Astrocyte (in vitro differentiated cells and primary cell): Measurements from ENCODE around the gene CCDC136. TPM values are rescaled to one million over a fixed set of nuclear protein-coding genes. Genes with fewer than 3 reads are reported as not detected.

Source experiments
- DNase-seq: peaks from one replicate; pipeline ENCODE4 v3.0.0-alpha.2; 2010; ENCODE audit warnings: low read depth
- FAIRE-seq: peaks from 2 replicates; lab custom pipeline; 2011; peaks lifted over from hg19 to GRCh38; lab: Jason Lieb, UNC
- H2AFZ ChIP-seq: 2 replicates; pipeline ENCODE4 v1.6.0; 2012; ENCODE audit warnings: low read depth, low read length, inconsistent platforms
- H3K27ac ChIP-seq: 2 replicates; pipeline ENCODE4 v1.5.1; 2011; ENCODE audit warnings: low read depth, low read length, inconsistent platforms
- H3K27me3 ChIP-seq: 2 replicates; pipeline ENCODE4 v1.6.0; 2011; ENCODE audit warnings: low read length, inconsistent platforms; ENCODE audit not compliant: insufficient read depth
- H3K36me3 ChIP-seq: 2 replicates; pipeline ENCODE4 v1.5.1; 2011; ENCODE audit warnings: low read length, inconsistent platforms; ENCODE audit not compliant: insufficient read depth
- H3K4me1 ChIP-seq: 2 replicates; pipeline ENCODE4 v1.5.1; 2011; ENCODE audit warnings: low read length, inconsistent platforms; ENCODE audit not compliant: insufficient read depth
- H3K4me2 ChIP-seq: 2 replicates; pipeline ENCODE4 v1.6.0; 2012; ENCODE audit warnings: low read length, inconsistent platforms
- H3K4me3 ChIP-seq: 2 replicates; pipeline ENCODE4 v1.5.1; 2011; ENCODE audit warnings: low read depth, mild to moderate bottlenecking, low read length, inconsistent platforms; ENCODE audit not compliant: insufficient read depth
- H3K79me2 ChIP-seq: 2 replicates; pipeline ENCODE4 v1.6.0; 2012; ENCODE audit warnings: mild to moderate bottlenecking, low read length, inconsistent platforms; ENCODE audit not compliant: insufficient read depth
- H3K9ac ChIP-seq: 2 replicates; pipeline ENCODE4 v1.6.0; 2012; ENCODE audit warnings: mild to moderate bottlenecking, low read length, inconsistent platforms
- H3K9me3 ChIP-seq: 2 replicates; pipeline ENCODE4 v1.5.1; 2012; ENCODE audit warnings: low read depth, mild to moderate bottlenecking, low read length, inconsistent platforms; ENCODE audit not compliant: insufficient read depth
- H4K20me1 ChIP-seq: 2 replicates; pipeline ENCODE4 v1.6.0; 2012; ENCODE audit warnings: low read length, inconsistent platforms; ENCODE audit not compliant: insufficient read depth
- H3K27ac Mint-ChIP-seq: one replicate; pipeline ENCODE4 v1.8.0; 2021; ENCODE audit warnings: mild to moderate bottlenecking, mixed read lengths; ENCODE audit not compliant: unreplicated experiment
- H3K27me3 Mint-ChIP-seq: one replicate; pipeline ENCODE4 v1.8.0; 2021; ENCODE audit warnings: low read depth, mixed read lengths; ENCODE audit not compliant: unreplicated experiment
- H3K36me3 Mint-ChIP-seq: one replicate; pipeline ENCODE4 v1.8.0; 2021; ENCODE audit warnings: low read depth, mixed read lengths; ENCODE audit not compliant: unreplicated experiment
- H3K4me1 Mint-ChIP-seq: one replicate; pipeline ENCODE4 v1.8.0; 2021; ENCODE audit warnings: low read depth, mixed read lengths; ENCODE audit not compliant: unreplicated experiment
- H3K4me3 Mint-ChIP-seq: one replicate; pipeline ENCODE4 v1.8.0; 2021; ENCODE audit warnings: mild to moderate bottlenecking, moderate library complexity, mixed read lengths; ENCODE audit not compliant: unreplicated experiment
- H3K9me3 Mint-ChIP-seq: one replicate; pipeline ENCODE4 v1.8.0; 2021; ENCODE audit warnings: mild to moderate bottlenecking, mixed read lengths; ENCODE audit not compliant: unreplicated experiment
- CTCF ChIP-seq: IDR thresholded peaks from 2 replicates; pipeline ENCODE4 v1.5.1; 2011; ENCODE audit warnings: low read depth, mild to moderate bottlenecking, inconsistent platforms, low read length, moderate library complexity; ENCODE audit not compliant: insufficient read depth
- EZH2 ChIP-seq: IDR thresholded peaks from 2 replicates; pipeline ENCODE4 v1.6.1; 2012; ENCODE audit warnings: mild to moderate bottlenecking, low read length, inconsistent platforms; ENCODE audit not compliant: insufficient read depth
- total RNA-seq: library from RNA; stranded (reverse); gene quantifications from 2 replicates; pipeline ENCODE4 v1.2.1, GENCODE V29; 2021

Gene CCDC136
- total RNA-seq, 1 donor from 2014 or later = 14.9 TPM

DNA sequence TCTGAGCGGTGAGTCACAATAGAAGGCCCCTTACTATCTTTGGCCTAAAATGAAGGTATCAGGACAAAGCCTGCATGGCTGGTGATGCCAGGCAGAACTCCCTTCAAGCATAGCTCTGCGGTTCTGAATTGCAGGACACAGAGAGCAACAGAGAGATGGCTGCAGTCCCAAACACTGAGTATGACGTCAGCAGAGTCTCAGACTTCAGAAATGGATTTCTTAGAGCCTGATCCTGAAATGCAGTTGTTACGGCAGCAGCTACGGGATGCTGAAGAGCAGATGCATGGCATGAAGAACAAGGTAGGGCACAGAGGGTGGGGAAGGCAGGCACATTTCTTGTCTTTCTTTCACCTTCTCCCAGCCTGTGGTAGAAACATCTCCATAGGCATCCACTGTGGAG, 13.5 kb downstream of the CCDC136 start:
- H3K4me1 ChIP-seq = no peaks in the 10 kb centered on the region
- no peak for TF ChIP-seq CTCF
- TF ChIP-seq EZH2 = no peak
- no peak overlapping the region for H3K27ac Mint-ChIP-seq
- H3K4me3 Mint-ChIP-seq = peak overlapping the region; percentile 40
- H3K4me2 ChIP-seq = no peak overlapping the region
- H4K20me1 ChIP-seq = no peaks in the 10 kb centered on the region
- peaks cover 3% of the 10 kb centered on the region for H3K9me3 Mint-ChIP-seq
- FAIRE-seq = no peak
- no peaks in the 10 kb centered on the region for H3K9me3 ChIP-seq
- H3K27ac ChIP-seq = no peak overlapping the region
- no peaks in the 10 kb centered on the region for H3K79me2 ChIP-seq
- peaks cover 30% of the 10 kb centered on the region for H3K36me3 Mint-ChIP-seq
- peaks cover 18% of the 10 kb centered on the region for H3K4me1 Mint-ChIP-seq
- H3K27me3 ChIP-seq = no peaks in the 10 kb centered on the region
- no peak overlapping the region for H2AFZ ChIP-seq
- peaks cover 3% of the 10 kb centered on the region for H3K36me3 ChIP-seq
- H3K27me3 Mint-ChIP-seq = peaks cover 2% of the 10 kb centered on the region
- no peak overlapping the region for H3K4me3 ChIP-seq
- no peak for DNase-seq
- H3K9ac ChIP-seq = no peak overlapping the region

GRCh38 chr7:128807191-128807590, 15.4 kb downstream of the CCDC136 start:
- H3K27ac Mint-ChIP-seq = no peak overlapping the region
- Histone ChIP-seq H3K4me2 (no peak overlapping the region), H3K36me3 (peaks cover 3% of the 10 kb centered on the region), H3K9ac (no peak overlapping the region), H2AFZ (no peak overlapping the region), H3K79me2 (no peaks in the 10 kb centered on the region), H3K9me3 (no peaks in the 10 kb centered on the region), H3K27ac (no peak overlapping the region), H3K4me3 (no peak overlapping the region), H3K27me3 (no peaks in the 10 kb centered on the region), H4K20me1 (no peaks in the 10 kb centered on the region), H3K4me1 (no peaks in the 10 kb centered on the region)
- H3K9me3 Mint-ChIP-seq = peaks cover 3% of the 10 kb centered on the region
- H3K27me3 Mint-ChIP-seq = no peaks in the 10 kb centered on the region
- no peak for TF ChIP-seq EZH2
- no peak for TF ChIP-seq CTCF
- H3K4me1 Mint-ChIP-seq = peaks cover 18% of the 10 kb centered on the region
- FAIRE-seq (no peak), DNase-seq (no peak)
- H3K36me3 Mint-ChIP-seq = peaks cover 24% of the 10 kb centered on the region
- H3K4me3 Mint-ChIP-seq = no peak overlapping the region

- H3K9me3 ChIP-seq = no peaks in the 10 kb centered on the region
- Mint-ChIP-seq H3K9me3 (peaks cover 3% of the 10 kb centered on the region), H3K27me3 (no peaks in the 10 kb centered on the region), H3K4me3 (no peak overlapping the region), H3K4me1 (peaks cover 14% of the 10 kb centered on the region), H3K27ac (no peak overlapping the region), H3K36me3 (peaks cover 24% of the 10 kb centered on the region)
- no peaks in the 10 kb centered on the region for H3K79me2 ChIP-seq
- no peak overlapping the region for H3K4me2 ChIP-seq
- FAIRE-seq (no peak), DNase-seq (no peak)
- H3K27me3 ChIP-seq = no peaks in the 10 kb centered on the region
- H3K4me3 ChIP-seq = no peak overlapping the region
- no peaks in the 10 kb centered on the region for H3K4me1 ChIP-seq
- no peak overlapping the region for H2AFZ ChIP-seq
- H3K9ac ChIP-seq = no peak overlapping the region
- H4K20me1 ChIP-seq = no peaks in the 10 kb centered on the region
- H3K36me3 ChIP-seq = peaks cover 3% of the 10 kb centered on the region
- TF ChIP-seq CTCF (no peak), EZH2 (no peak)
- H3K27ac ChIP-seq = no peak overlapping the region
Measured at GRCh38 chr7:128809363-128809762, 17.6 kb downstream of the CCDC136 start.
